CD8-positive, alpha-beta memory T cell (primary cell): ENCODE results near the gene MARVELD3. TPM values are rescaled to one million over a fixed set of nuclear protein-coding genes. Genes with fewer than 3 reads are reported as not detected.
"Not testable (repeated sequence)": the region's sequence is repeated elsewhere in the genome, so short reads cannot be mapped to it uniquely, and the experiment has no call there.

ENCODE experiments used
- CTCF ChIA-PET: fragments of 350-600 bp; sonication (Branson Sonifier 250); formaldehyde crosslinking; loops from one replicate; lab custom pipeline; 2021; ENCODE audit warnings: antibody characterized with exemption; lab: Charles Lee
- POLR2A ChIA-PET: fragments of 350-600 bp; sonication (Branson Sonifier 250); formaldehyde crosslinking; loops from one replicate; lab custom pipeline; 2021; ENCODE audit warnings: antibody characterized with exemption; lab: Charles Lee
- DNase-seq, 5 donors: peaks; one replicate each; pipeline versions ENCODE4 v3.0.0 to v3.0.0-alpha.2; 2020 to 2022; ENCODE audit warnings: mixed read lengths in 1 of 5
- H3K27ac ChIP-seq: one replicate; pipeline ENCODE4 v1.7.0; 2013; ENCODE audit warnings: low read depth, mild to moderate bottlenecking, low read length, moderate library complexity
- H3K27me3 ChIP-seq: 2 replicates; pipeline ENCODE4 v1.7.0; 2013; ENCODE audit warnings: low read length, mild to moderate bottlenecking; ENCODE audit not compliant: insufficient read depth, poor library complexity, severe bottlenecking
- H3K36me3 ChIP-seq: 2 replicates; pipeline ENCODE4 v1.7.0; 2013; ENCODE audit warnings: mild to moderate bottlenecking, low read length, moderate library complexity; ENCODE audit not compliant: insufficient read depth
- H3K4me1 ChIP-seq: 2 replicates; pipeline ENCODE4 v1.7.0; 2013; ENCODE audit warnings: mild to moderate bottlenecking, low read length, moderate library complexity; ENCODE audit not compliant: insufficient read depth
- H3K4me3 ChIP-seq: 2 replicates; pipeline ENCODE4 v1.7.0; 2013; ENCODE audit warnings: mild to moderate bottlenecking, low read length
- H3K9me3 ChIP-seq: 2 replicates; pipeline ENCODE4 v1.7.0; 2013; ENCODE audit warnings: mild to moderate bottlenecking, low read length
- H3K27ac Mint-ChIP-seq, 8 donors: one replicate each; pipeline ENCODE4 v1.8.0; 2020 to 2021; ENCODE audit warnings: mixed read lengths in 8 of 8, mild to moderate bottlenecking in 6 of 8, inconsistent platforms in 3 of 8, moderate library complexity in 3 of 8
- H3K27me3 Mint-ChIP-seq, 2 donors: one replicate each; pipeline ENCODE4 v1.8.0; 2020 to 2021; ENCODE audit warnings: mixed read lengths in 2 of 2, mild to moderate bottlenecking in 1 of 2, moderate library complexity in 1 of 2
- H3K36me3 Mint-ChIP-seq, 3 donors: one replicate each; pipeline ENCODE4 v1.8.0; 2020 to 2021; ENCODE audit warnings: mixed read lengths in 3 of 3, inconsistent platforms in 1 of 3, mild to moderate bottlenecking in 1 of 3
- H3K4me1 Mint-ChIP-seq, 3 donors: one replicate each; pipeline ENCODE4 v1.8.0; 2020 to 2021; ENCODE audit warnings: mixed read lengths in 3 of 3, inconsistent platforms in 1 of 3, mild to moderate bottlenecking in 1 of 3
- H3K4me3 Mint-ChIP-seq, 7 donors: one replicate each; pipeline ENCODE4 v1.8.0; 2020 to 2021; ENCODE audit warnings: mixed read lengths in 7 of 7, mild to moderate bottlenecking in 6 of 7, moderate library complexity in 4 of 7, inconsistent platforms in 2 of 7
- H3K9me3 Mint-ChIP-seq, 5 donors: one replicate each; pipeline ENCODE4 v1.8.0; 2020 to 2022; ENCODE audit warnings: mixed read lengths in 5 of 5, mild to moderate bottlenecking in 3 of 5, moderate library complexity in 2 of 5, inconsistent platforms in 1 of 5
- polyA plus RNA-seq: library from polyadenylated mRNA; unstranded; fragments of 300-500 nt; fragmentation: Illumina TruSeq; gene quantifications from one replicate; pipeline ENCODE4 v1.2.3, GENCODE V29; 2021
- total RNA-seq, 2 experiments: library from RNA; stranded (reverse); gene quantifications; one replicate each; pipeline ENCODE4 v1.2.3, GENCODE V29; 2021

MARVELD3 gene
- not detected for total RNA-seq
- not detected for polyA plus RNA-seq

GRCh38 chr16:71626018-71626857 lies at the start of gene MARVELD3:
MARVELD3 (plus strand) TSS chr16:71626184; CDS start chr16:71626230, 46 bp downstream.
- H3K27ac ChIP-seq, result no peak within 1 kb of the TSS
- H3K4me1 Mint-ChIP-seq, result peaks cover 12 to 13% (median 12%) of the 10 kb centered on the region in 3 donors
- H3K27ac Mint-ChIP-seq, result peak within 1 kb of the TSS in 1 of 8 donors; percentile 11
- no peaks in the 10 kb centered on the region for H3K36me3 Mint-ChIP-seq
- peaks cover 11 to 30% of the 10 kb centered on the region in 2 donors for H3K27me3 Mint-ChIP-seq
- no peaks in the 10 kb centered on the region for H3K9me3 Mint-ChIP-seq
- H3K4me3 Mint-ChIP-seq, result peak within 1 kb of the TSS in 5 of 7 donors; percentile 34 to 72 (median 55)
- H3K4me1 ChIP-seq, result peaks cover 8% of the 10 kb centered on the region
- DNase-seq, result peak in 3 of 5 donors; percentile 12 to 49 (median 12)
- H3K36me3 ChIP-seq, result no peaks in the 10 kb centered on the region
- no peaks in the 10 kb centered on the region for H3K9me3 ChIP-seq
- no peak within 1 kb of the TSS for H3K4me3 ChIP-seq
- CTCF ChIA-PET, result interaction anchor here (0.9 kb wide), 1 partner anchor 61 kb away, joined by 3 read pairs; no protein-coding TSS in a partner anchor
- peaks cover 10% of the 10 kb centered on the region for H3K27me3 ChIP-seq
- POLR2A ChIA-PET, result no interaction called here

- Histone ChIP-seq H3K4me3 (no peak within 1 kb of the TSS), H3K27ac (no peak within 1 kb of the TSS), H3K36me3 (no peaks in the 10 kb centered on the region), H3K27me3 (peaks cover 3% of the 10 kb centered on the region), H3K4me1 (no peaks in the 10 kb centered on the region), H3K9me3 (no peaks in the 10 kb centered on the region)
- H3K27ac Mint-ChIP-seq, result peak within 1 kb of the TSS in 1 of 8 donors; percentile 38
- peaks cover 17 to 35% of the 10 kb centered on the region in 2 donors for H3K27me3 Mint-ChIP-seq
- H3K4me3 Mint-ChIP-seq, result no peak within 1 kb of the TSS
- no peaks in the 10 kb centered on the region for H3K9me3 Mint-ChIP-seq
- DNase-seq, result no peak
- CTCF ChIA-PET, result interaction anchor here (1.6 kb wide), 1 partner anchor 35 kb away, joined by 5 read pairs; no protein-coding TSS in a partner anchor
- H3K4me1 Mint-ChIP-seq, result no peaks in the 10 kb centered on the region
- no peaks in the 10 kb centered on the region for H3K36me3 Mint-ChIP-seq
- POLR2A ChIA-PET, result no interaction called here
These were observed 49.0 kb upstream of the MARVELD3 start, which contains the start of gene TAT for GRCh38 chr16:71576971-71577370. TAT (minus strand) TSS chr16:71577092; CDS start chr16:71576415, 677 bp downstream.

GRCh38 chr16:71582553-71582848 lies 43.5 kb upstream of the MARVELD3 start:
- H3K9me3 ChIP-seq, H3K9me3 Mint-ChIP-seq, H3K27ac ChIP-seq, DNase-seq, H3K4me1 ChIP-seq, H3K4me3 Mint-ChIP-seq, H3K27me3 ChIP-seq, H3K36me3 Mint-ChIP-seq, H3K4me1 Mint-ChIP-seq, H3K4me3 ChIP-seq, CTCF ChIA-PET, H3K27ac Mint-ChIP-seq, H3K36me3 ChIP-seq: not testable (repeated sequence)
- POLR2A ChIA-PET, result interaction anchor here (0.6 kb wide), 1 partner anchor 505 kb away, joined by 3 read pairs; no protein-coding TSS in a partner anchor
- H3K27me3 Mint-ChIP-seq, result peaks cover 1 to 41% of the 10 kb centered on the region in 2 donors

- no peaks in the 10 kb centered on the region for H3K4me1 Mint-ChIP-seq
- POLR2A ChIA-PET, result no interaction called here
- H3K27ac ChIP-seq, result no peak overlapping the region
- H3K4me3 Mint-ChIP-seq, result no peak overlapping the region
- H3K9me3 ChIP-seq, result no peaks in the 10 kb centered on the region
- DNase-seq, result no peak
- no peak overlapping the region for H3K4me3 ChIP-seq
- no peaks in the 10 kb centered on the region for H3K36me3 ChIP-seq
- H3K36me3 Mint-ChIP-seq, result no peaks in the 10 kb centered on the region
- H3K27ac Mint-ChIP-seq, result no peak overlapping the region
- H3K9me3 Mint-ChIP-seq, result peaks cover 0 to 4% (median 0%) of the 10 kb centered on the region in 5 donors
- H3K27me3 ChIP-seq, result peaks cover 3% of the 10 kb centered on the region
- no peaks in the 10 kb centered on the region for H3K4me1 ChIP-seq
- peaks cover 6 to 46% of the 10 kb centered on the region in 2 donors for H3K27me3 Mint-ChIP-seq
- CTCF ChIA-PET, result no interaction called here
These were observed 41.3 kb upstream of the MARVELD3 start for GRCh38 chr16:71584543-71585317.

- DNase-seq, result no peak
- Mint-ChIP-seq H3K4me3 (no peak overlapping the region), H3K4me1 (no peaks in the 10 kb centered on the region)
These were observed 40.7 kb upstream of the MARVELD3 start for GRCh38 chr16:71585318-71585703.

GRCh38 chr16:71589334-71589733 lies 36.6 kb upstream of the MARVELD3 start:
- H3K4me3 ChIP-seq, H3K36me3 Mint-ChIP-seq, H3K9me3 Mint-ChIP-seq, H3K36me3 ChIP-seq, H3K4me3 Mint-ChIP-seq, POLR2A ChIA-PET, H3K27ac ChIP-seq, H3K9me3 ChIP-seq, H3K27ac Mint-ChIP-seq, CTCF ChIA-PET, H3K27me3 ChIP-seq, H3K4me1 Mint-ChIP-seq, DNase-seq, H3K4me1 ChIP-seq: not testable (repeated sequence)
- H3K27me3 Mint-ChIP-seq, result peaks cover 18 to 73% of the 10 kb centered on the region in 2 donors

More at GRCh38 chr16:71585318-71585703, 40.7 kb upstream of the MARVELD3 start:
- no peaks in the 10 kb centered on the region for H3K36me3 ChIP-seq
- H3K9me3 ChIP-seq, result no peaks in the 10 kb centered on the region
- H3K4me1 ChIP-seq, result no peaks in the 10 kb centered on the region
- H3K27me3 Mint-ChIP-seq, result peaks cover 6 to 43% of the 10 kb centered on the region in 2 donors
- H3K36me3 Mint-ChIP-seq, result no peaks in the 10 kb centered on the region
- H3K4me3 ChIP-seq, result no peak overlapping the region
- ChIA-PET CTCF (no interaction called here), POLR2A (no interaction called here)
- H3K27ac Mint-ChIP-seq, result no peak overlapping the region
- no peak overlapping the region for H3K27ac ChIP-seq
- peaks cover 2% of the 10 kb centered on the region for H3K27me3 ChIP-seq
- H3K9me3 Mint-ChIP-seq, result peaks cover 0 to 4% (median 0%) of the 10 kb centered on the region in 5 donors

GRCh38 chr16:71590071-71590470 lies 35.9 kb upstream of the MARVELD3 start:
- H3K36me3 Mint-ChIP-seq, H3K9me3 Mint-ChIP-seq, H3K4me1 ChIP-seq, H3K27ac Mint-ChIP-seq, H3K27ac ChIP-seq, DNase-seq, H3K27me3 ChIP-seq, H3K4me3 Mint-ChIP-seq, H3K4me3 ChIP-seq, CTCF ChIA-PET, H3K36me3 ChIP-seq, H3K4me1 Mint-ChIP-seq, POLR2A ChIA-PET, H3K9me3 ChIP-seq: not testable (repeated sequence)
- H3K27me3 Mint-ChIP-seq, result peaks cover 18 to 74% of the 10 kb centered on the region in 2 donors

- Histone ChIP-seq H3K4me1 (no peaks in the 10 kb centered on the region), H3K27me3 (no peaks in the 10 kb centered on the region), H3K4me3 (no peak overlapping the region), H3K27ac (no peak overlapping the region), H3K9me3 (no peaks in the 10 kb centered on the region), H3K36me3 (no peaks in the 10 kb centered on the region)
- no peak overlapping the region for H3K27ac Mint-ChIP-seq
- H3K36me3 Mint-ChIP-seq, result no peaks in the 10 kb centered on the region
- ChIA-PET POLR2A (no interaction called here), CTCF (no interaction called here)
- DNase-seq, result no peak
- no peak overlapping the region for H3K4me3 Mint-ChIP-seq
- peaks cover 18 to 70% of the 10 kb centered on the region in 2 donors for H3K27me3 Mint-ChIP-seq
- no peaks in the 10 kb centered on the region for H3K4me1 Mint-ChIP-seq
- H3K9me3 Mint-ChIP-seq, result peaks cover 0 to 4% (median 0%) of the 10 kb centered on the region in 5 donors
These were observed 35.4 kb upstream of the MARVELD3 start for GRCh38 chr16:71590584-71590983.
